ENCODE data around the gene APOLD1.
"Not testable (repeated sequence)": the region's sequence is repeated elsewhere in the genome, so short reads cannot be mapped to it uniquely, and the experiment has no call there.

APOLD1 gene

DNA sequence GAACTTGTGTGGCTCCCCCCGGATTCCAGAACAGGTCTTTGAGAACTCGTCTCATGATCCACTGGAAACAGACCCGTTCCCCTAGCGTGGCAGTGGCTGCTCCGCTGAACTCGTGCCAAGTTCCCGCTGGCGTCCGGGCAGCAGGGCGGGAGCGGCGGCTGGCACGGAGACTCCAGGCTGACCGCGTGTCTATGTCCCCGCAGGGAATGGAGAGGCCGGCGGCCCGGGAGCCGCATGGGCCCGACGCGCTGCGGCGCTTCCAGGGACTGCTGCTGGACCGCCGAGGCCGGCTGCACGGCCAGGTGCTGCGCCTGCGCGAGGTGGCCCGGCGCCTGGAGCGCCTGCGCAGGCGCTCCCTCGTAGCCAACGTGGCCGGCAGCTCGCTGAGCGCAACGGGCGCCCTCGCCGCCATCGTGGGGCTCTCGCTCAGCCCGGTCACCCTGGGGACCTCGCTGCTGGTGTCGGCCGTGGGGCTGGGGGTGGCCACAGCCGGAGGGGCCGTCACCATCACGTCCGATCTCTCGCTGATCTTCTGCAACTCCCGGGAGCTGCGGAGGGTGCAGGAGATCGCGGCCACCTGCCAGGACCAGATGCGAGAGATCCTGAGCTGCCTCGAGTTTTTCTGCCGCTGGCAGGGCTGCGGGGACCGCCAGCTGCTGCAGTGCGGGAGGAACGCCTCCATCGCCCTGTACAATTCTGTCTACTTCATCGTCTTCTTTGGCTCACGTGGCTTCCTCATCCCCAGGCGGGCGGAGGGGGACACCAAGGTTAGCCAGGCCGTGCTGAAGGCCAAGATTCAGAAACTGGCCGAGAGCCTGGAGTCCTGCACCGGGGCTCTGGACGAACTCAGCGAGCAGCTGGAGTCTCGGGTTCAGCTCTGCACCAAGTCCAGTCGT lies 1.5 kb downstream of the APOLD1 start:
- peak; percentile 16 for DNase-seq

GRCh38 chr12:12788131-12788530 lies 2.7 kb downstream of the APOLD1 start:
- no peak for DNase-seq

GRCh38 chr12:12788675-12789368 lies 3.4 kb downstream of the APOLD1 start:
- peak; percentile 47 for DNase-seq

DNA sequence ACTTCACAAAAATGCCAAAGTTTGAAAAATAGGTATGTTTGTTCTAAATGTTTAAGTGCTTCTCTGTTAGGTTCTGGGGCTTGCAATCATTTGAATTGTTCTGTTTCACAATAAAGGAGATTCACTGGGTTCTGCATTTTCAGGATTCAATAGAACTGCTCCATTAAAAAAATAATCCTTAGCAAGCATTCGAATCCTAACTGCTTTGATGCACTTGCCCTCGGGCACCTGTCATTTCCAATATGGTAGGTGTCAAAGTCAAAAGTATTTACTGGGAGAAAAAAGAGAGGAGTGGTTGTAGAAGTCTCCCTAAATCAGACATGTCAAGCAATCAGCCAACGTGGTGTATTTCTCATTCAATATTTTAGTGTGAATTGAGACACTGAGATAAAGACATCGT lies 5.5 kb downstream of the APOLD1 start:
- DNase-seq, result no peak

GRCh38 chr12:12791756-12792369 lies 6.4 kb downstream of the APOLD1 start:
- DNase-seq, result no peak

- DNase-seq, result no peak
Measured at GRCh38 chr12:12792421-12792820, 7.0 kb downstream of the APOLD1 start.

GRCh38 chr12:12794686-12795085 lies 9.2 kb downstream of the APOLD1 start:
- DNase-seq, result no peak

- DNase-seq, result no peak
Measured at GRCh38 chr12:12796171-12796570, 10.7 kb downstream of the APOLD1 start.

DNA sequence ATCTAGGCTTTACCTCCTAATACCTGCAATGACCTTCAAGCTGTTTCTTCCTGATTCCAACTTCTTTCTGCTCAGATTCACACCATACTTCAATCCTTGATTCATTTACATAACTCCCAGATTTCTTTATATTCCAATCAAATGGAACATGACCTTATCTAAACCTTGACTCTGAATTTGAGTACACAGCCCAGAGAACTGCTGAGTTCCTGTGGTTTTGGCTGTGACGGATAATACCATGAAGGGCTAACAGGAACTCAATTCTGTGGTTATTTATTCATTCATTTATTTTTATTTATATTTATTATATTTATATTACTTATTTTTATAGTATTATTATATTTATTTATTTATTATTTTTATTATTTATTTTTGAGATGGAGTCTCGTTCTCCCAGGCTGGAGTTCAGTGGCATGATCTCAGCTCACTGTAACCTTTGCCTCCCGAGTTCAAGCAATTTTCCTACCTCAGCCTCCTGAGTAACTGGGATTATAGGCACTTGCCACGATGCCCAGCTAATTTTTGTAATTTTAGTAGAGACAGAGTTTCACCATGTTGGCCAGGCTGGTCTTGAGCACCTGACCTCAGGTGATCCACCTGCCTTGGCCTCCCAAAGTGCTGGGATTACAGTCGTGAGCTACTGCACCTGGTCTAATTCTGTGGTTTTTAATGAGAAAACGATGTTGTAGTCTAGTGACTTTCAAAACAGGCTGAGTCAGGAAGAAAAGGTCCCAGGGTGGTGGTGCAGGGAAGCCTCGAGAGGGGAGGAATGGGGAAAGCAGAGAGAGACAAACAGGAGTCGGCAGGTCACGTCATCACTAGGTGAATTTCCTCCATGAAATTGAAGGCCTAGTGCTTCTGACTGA lies 11.7 kb downstream of the APOLD1 start:
- DNase-seq, result no peak

DNA sequence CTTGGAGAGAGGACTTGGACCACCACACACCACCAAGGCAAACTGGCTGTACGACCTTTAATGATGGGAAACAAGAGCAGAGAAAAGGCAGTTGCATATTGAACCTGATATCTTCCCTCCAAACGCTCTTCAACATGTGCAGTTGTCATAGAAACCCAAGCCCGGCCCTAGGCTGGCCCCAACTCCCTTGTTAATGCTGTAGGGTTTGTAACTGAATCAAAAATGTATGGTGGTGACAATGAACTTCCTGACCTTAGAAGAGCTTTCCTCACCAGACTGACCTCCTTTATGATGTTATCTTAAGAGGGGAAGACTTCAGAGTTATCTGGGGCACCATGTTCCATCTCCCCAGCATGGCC lies 12.3 kb downstream of the APOLD1 start:
- DNase-seq, result no peak

DNA sequence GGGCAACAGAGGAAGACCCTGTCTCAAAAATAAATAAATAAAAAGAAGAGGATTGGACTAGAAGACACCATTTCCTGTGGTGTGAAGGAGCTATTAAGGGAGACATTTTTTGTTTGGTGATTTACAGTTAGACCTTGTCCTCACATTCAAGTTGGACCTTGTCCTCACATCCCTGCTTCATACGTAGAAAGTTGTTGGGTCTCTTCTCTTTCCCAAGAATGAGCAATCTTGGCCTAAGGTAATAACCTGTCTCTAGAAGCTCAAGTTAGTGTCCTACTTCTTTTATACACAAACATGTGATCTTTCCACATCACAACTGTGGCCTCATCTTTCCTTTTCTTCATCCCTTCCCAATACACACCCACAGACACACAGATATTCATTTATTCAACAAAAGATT lies 13.0 kb downstream of the APOLD1 start:
- no peak for DNase-seq

GRCh38 chr12:12799163-12799920 lies 13.9 kb downstream of the APOLD1 start:
- no peak for DNase-seq

DNA sequence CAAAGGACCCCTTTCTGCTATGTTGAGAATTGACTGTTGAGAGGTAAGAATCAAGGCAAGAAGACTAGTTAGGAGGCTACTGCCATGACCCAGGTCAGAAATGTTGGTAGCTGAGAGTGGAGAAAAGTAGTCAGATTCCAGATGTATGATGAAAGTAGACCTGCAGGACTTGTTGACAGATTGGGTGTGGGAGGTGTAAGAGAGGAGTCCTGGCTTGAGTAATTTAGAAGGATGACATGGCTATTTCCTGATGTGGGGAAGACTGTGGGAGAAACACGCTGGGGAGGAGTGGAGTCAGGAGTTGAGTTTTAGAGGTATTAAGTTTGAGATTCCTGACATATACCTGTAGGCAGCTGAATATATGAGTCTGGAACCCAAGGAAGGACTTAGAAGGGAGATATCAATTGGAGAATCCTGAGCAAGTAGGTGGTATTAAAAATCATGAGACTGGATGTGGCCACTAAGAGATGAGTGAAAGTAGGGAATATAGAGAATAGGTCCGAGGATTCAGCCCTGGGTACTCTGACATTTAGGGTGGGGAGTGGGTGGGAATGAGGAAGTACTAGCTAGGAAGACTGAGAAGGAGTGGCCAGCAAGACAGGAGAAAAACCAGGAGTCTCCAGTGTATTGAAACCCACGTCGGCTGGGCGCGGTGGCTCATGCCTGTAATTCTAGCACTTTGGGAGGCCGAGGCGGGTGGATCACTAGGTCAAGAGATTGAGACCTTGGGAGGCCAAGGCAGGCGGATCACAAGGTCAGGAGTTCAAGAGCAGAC lies 15.1 kb downstream of the APOLD1 start:
- no peak for DNase-seq

GRCh38 chr12:12801656-12802055 lies 16.2 kb downstream of the APOLD1 start:
- not testable (repeated sequence) for DNase-seq

DNA sequence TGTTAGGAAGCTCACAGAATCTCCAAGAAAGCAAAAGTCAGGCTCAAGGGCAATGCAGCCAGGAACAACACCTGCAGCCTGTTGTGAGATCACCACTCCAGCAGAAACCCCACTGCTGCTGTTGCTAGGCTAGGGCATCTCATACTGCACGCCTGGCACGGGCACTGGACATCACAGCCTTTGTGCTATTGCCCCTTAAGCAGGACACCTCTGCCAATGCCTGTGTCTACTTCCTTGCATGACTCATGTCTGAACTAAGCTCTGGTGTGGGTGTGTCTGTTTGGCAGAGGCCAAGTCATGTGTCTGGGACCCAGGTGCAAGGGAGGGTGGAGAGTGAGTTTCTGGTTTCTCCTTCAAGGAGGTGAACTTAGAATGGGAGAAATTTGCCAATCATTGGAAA lies 17.7 kb downstream of the APOLD1 start:
- no peak for DNase-seq

GRCh38 chr12:12804011-12804410 lies 18.6 kb downstream of the APOLD1 start:
- DNase-seq, result no peak

DNA sequence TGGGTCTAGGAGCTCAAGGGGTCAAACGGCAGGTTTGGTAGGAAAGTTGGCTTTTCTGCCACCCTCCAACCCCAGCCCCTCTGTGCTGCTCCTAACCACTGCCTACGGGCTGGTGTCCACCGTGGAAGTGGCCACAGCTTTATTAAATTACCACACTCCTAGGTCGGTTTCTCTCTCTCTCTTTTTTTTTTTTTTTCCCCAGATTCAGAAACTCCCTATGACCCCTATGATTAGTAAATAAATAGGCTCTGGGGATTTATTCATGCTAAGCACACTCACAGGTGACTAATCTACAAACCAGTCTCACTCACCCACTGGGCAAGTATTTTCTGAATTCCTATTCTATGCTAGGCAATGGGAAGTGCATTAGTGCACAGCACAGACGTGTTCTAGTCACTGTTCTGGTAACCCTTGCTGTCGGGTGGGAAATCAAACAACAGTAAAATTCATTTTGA lies 19.0 kb downstream of the APOLD1 start:
- DNase-seq, result no peak

GRCh38 chr12:12806784-12807516 lies 21.5 kb downstream of the APOLD1 start:
- DNase-seq, result no peak

GRCh38 chr12:12807517-12807903 lies 22.1 kb downstream of the APOLD1 start:
- not testable (repeated sequence) for DNase-seq

DNA sequence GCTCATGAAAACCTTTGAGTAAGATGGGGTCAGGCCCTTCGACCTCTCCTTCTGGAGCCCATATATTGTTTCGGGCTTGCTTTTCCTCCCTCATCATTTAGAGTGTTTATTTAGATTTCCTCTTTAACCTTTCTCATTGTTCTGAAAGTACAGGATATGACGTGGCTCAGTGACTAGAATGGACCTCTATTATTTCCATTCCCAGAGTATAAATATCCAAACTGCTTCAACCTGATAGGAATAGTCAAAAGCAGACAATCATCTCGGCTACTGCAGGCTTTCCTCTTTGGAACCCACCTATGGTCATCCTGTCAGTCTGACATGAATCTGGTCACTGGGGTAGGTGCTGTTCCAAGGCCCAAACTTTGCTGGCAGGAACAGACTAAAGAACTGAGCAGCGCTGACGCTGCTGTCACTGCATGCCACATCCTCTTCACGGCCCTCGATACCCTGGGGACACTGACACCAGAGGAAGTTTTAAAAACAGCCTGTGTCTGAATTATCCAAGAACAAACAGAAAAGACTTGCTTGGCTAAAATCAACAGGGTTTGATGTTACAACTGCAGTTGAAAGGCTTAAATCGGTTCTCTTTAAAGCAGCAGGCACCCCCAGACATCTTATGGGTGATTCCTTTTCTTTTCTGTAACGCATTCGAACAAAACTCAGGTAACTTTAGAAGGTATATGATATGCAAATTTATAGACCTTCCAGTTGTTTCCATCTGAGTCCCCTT lies 22.7 kb downstream of the APOLD1 start:
- no peak for DNase-seq
